Astrocyte of the spinal cord (primary cell): ENCODE data around the gene NPC1.

Experiments used
- DNase-seq: peaks from one replicate; pipeline ENCODE4 v3.0.0; 2011; ENCODE audit warnings: low read depth, low spot score
- H3K4me3 ChIP-seq: 2 replicates; pipeline ENCODE4 v1.5.1; 2011; ENCODE audit warnings: low read depth, mild to moderate bottlenecking, low read length, moderate library complexity
- in situ Hi-C: cut with HindIII; loops from 2 replicates; pipeline ENCODE4 v1.10.0; 2017; ENCODE audit warnings: low sequenced_read_pairs
- TF ChIP-seq, protein P1 (sequence below): IDR thresholded peaks from 2 replicates; pipeline ENCODE4 v1.5.1; 2012; ENCODE audit warnings: low read depth, mild to moderate bottlenecking, low read length, inconsistent platforms

The NPC1 gene

DNA sequence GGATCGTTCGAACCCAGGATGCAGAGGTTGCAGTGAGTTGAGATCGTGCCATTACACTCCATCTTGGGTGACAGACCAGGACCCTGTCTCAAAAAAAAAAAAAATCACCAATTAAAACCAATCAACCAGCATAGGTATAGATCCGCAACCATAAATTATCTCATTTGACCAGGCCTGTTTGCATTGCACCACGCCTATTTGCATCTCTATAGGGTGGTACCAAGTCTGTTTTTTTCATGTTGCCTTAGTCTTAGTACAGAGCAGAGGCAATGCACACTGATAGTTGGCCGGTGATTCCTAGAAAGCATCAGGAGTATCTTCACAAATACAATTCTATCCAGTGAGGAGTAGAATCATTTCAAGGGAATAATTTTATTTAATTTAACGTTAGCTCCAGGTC, 9.3 kb upstream of the NPC1 start:
- no peak overlapping the region for H3K4me3 ChIP-seq
- in situ Hi-C loops, result no loop called here
- TF ChIP-seq, protein P1, sequence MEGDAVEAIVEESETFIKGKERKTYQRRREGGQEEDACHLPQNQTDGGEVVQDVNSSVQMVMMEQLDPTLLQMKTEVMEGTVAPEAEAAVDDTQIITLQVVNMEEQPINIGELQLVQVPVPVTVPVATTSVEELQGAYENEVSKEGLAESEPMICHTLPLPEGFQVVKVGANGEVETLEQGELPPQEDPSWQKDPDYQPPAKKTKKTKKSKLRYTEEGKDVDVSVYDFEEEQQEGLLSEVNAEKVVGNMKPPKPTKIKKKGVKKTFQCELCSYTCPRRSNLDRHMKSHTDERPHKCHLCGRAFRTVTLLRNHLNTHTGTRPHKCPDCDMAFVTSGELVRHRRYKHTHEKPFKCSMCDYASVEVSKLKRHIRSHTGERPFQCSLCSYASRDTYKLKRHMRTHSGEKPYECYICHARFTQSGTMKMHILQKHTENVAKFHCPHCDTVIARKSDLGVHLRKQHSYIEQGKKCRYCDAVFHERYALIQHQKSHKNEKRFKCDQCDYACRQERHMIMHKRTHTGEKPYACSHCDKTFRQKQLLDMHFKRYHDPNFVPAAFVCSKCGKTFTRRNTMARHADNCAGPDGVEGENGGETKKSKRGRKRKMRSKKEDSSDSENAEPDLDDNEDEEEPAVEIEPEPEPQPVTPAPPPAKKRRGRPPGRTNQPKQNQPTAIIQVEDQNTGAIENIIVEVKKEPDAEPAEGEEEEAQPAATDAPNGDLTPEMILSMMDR, result no peak
- no peak for DNase-seq

GRCh38 chr18:23593720-23594119, 7.4 kb upstream of the NPC1 start:
- TF ChIP-seq, protein P1, result no peak
- no peak overlapping the region for H3K4me3 ChIP-seq
- in situ Hi-C loops, result no loop called here
- DNase-seq, result peak; percentile 79

DNA sequence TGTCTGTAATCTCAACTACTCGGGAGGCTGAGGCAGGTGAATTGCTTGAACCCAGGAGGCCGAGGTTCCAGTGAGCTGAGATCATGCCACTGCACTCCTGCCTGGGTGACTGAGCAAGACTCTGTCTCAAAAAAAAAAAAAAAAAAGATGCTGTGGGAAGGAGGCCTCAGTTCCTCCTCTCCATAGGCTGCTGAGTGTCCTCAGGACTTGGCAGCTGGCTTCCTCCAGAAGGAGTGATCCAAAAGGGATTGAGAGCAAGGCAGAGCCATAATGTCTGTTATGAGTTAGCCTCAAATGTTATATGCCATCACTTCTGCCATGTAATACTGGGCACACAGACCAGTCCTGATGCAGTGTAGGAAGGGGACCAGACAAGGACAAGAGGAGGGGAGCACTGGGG, 6.6 kb upstream of the NPC1 start:
- in situ Hi-C loops, result no loop called here
- no peak overlapping the region for H3K4me3 ChIP-seq
- DNase-seq, result no peak
- TF ChIP-seq, protein P1, result no peak

DNA sequence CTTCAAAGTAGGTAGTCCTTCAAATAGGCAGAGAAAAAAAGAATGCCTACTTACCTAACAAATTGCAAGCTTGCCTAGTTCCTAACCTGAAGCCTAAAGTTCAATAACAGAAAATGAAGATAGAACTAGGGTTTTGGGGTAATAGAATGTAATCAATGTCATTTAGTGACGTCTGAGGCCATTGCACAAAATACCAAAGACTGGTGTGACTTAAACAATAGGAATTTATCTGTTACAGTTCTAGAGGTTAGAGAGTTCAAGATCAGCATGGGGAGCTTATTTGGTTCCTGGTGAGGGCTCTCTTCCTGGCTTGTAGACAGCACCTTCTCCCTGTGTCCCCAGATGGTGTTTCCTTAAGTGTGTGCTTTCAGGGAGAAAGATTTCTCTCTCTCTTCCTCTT, 4.7 kb upstream of the NPC1 start:
- in situ Hi-C loops, result no loop called here
- peak; percentile 5 for DNase-seq
- TF ChIP-seq, protein P1, result no peak
- no peak overlapping the region for H3K4me3 ChIP-seq

DNA sequence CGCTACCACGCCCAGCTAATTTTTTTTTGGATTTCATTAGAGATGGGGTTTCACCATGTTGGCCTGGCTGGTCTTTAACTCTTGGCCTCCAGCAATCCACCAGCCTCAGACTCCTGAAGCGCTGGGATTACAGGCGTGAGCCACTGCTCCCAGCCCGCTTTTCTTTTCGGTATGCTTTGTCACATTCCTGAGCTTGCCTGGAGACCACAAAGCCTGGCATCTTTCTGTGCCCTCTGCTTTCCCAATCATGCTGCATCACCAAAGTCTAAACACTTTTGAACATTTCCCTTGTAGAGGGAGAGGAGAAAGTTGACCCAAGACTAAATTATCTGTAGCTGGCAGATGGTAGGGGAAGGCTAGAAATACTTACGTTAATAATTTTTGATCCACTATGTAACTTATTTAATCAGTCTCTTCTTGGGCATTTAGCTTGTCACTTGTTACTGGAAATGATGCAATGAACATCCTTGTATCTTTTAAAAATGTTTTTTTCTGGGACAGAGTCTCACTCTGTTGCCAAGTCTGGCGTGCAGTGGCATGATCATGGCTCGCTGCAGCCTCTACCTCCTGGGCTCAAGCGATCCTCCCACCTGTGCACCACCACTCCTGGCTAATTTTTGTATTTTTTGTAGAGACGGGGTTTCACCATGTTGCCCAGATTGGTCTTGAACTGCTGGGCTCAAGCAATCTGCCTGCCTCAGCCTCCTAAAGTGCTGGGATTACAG, 2.7 kb upstream of the NPC1 start:
- H3K4me3 ChIP-seq, result no peak overlapping the region
- TF ChIP-seq, protein P1, result no peak
- in situ Hi-C loops, result no loop called here
- DNase-seq, result peak; percentile 25

GRCh38 chr18:23587220-23587642, 925 bp upstream of the NPC1 start:
- peak overlapping the region; percentile 95 for H3K4me3 ChIP-seq
- TF ChIP-seq, protein P1, result no peak
- in situ Hi-C loops, result no loop called here
- DNase-seq, result no peak

DNA sequence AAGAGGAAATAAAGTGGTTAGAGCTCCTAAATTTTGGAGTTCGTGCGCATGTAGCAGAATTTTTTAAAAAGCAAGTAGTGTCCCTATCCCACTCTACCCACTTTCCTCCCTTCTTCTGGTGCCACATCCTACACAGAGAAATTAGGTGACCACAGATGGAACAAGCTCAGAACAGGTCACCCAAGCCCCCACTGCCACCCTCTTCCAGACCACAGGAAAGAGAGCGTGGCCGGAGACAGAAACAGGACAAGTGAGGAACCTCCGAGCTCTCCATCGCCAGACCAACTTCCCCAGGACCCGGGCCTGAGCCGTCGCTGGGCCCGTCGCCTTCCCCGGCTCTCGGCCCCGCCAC, 433 bp downstream of the NPC1 start:
- no peak for DNase-seq
- TF ChIP-seq, protein P1, result no peak
- H3K4me3 ChIP-seq, result peak overlapping the region; percentile 95
- in situ Hi-C loops, result no loop called here
